HG02870 (cell line): ENCODE results near the gene MYOF.
"Not testable (repeated sequence)": the region's sequence is repeated elsewhere in the genome, so short reads cannot be mapped to it uniquely, and the experiment has no call there.

ENCODE experiments used
- ATAC-seq: cut with Tn5 transposase; IDR thresholded peaks from one replicate; pipeline ENCODE4 v1.9.1; 2021; ENCODE audit warnings: mild to moderate bottlenecking, moderate library complexity; ENCODE audit not compliant: unreplicated experiment

MYOF gene

GRCh38 chr10:93392121-93392520 is 90.0 kb downstream of the MYOF start:
- no peak for ATAC-seq

- ATAC-seq: no peak
These were observed 91.6 kb downstream of the MYOF start for GRCh38 chr10:93390306-93391090.

GRCh38 chr10:93386631-93387369 is 95.3 kb downstream of the MYOF start:
- ATAC-seq: no peak

- ATAC-seq: no peak
These were observed 96.8 kb downstream of the MYOF start for GRCh38 chr10:93385345-93385744.

- no peak for ATAC-seq
These were observed 98.1 kb downstream of the MYOF start for GRCh38 chr10:93384006-93384405.

DNA sequence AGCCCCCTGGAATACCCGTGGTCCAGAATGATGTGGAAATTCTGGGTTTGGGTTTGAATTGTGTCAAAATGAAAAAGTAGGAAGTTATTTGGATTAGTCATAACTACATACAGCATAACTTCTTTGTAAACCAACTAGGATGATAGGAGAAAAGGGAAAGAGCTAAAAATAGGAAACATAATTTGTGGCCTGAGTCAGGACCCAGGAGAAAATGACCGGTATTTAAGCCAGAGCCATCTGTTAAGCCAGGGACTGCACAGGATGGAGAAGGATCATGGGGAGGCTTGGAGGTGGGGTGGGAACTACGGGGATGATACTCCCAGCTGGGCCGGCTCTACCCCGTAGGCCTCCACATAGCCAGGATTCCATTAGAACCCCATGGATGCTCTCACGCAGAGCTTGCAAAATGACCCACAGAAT is 98.6 kb downstream of the MYOF start:
- ATAC-seq: no peak

- no peak for ATAC-seq
These were observed 102.2 kb downstream of the MYOF start for GRCh38 chr10:93379731-93380575.

GRCh38 chr10:93378997-93379730 is 103.0 kb downstream of the MYOF start:
- no peak for ATAC-seq

- no peak for ATAC-seq
These were observed 104.1 kb downstream of the MYOF start for GRCh38 chr10:93378039-93378438.

GRCh38 chr10:93376372-93377293 is 105.5 kb downstream of the MYOF start:
- peak; percentile 59 for ATAC-seq

GRCh38 chr10:93370961-93371360 is 111.2 kb downstream of the MYOF start:
- no peak for ATAC-seq

- no peak for ATAC-seq
These were observed 112.5 kb downstream of the MYOF start for GRCh38 chr10:93369588-93370164.

DNA sequence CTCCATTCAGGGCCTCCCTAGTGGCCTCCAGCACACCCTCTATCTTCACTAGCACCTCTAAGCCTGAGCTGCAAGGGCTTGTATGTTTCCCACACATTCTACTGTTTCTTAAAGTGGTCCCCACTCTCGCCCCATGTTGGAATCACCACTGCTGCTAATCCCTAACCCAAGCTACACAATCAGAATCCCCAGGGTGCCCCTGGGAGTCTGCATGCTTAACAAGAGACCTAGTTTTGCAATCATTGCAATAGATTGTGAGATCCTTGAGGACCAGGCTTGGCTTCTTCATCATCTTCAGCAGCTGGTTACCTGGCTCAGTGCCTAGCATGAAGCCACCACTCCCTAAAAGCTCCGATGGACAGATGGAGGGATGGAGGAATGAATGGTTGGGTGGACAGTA is 113.9 kb downstream of the MYOF start:
- no peak for ATAC-seq

GRCh38 chr10:93367664-93368063 is 114.5 kb downstream of the MYOF start:
- no peak for ATAC-seq

DNA sequence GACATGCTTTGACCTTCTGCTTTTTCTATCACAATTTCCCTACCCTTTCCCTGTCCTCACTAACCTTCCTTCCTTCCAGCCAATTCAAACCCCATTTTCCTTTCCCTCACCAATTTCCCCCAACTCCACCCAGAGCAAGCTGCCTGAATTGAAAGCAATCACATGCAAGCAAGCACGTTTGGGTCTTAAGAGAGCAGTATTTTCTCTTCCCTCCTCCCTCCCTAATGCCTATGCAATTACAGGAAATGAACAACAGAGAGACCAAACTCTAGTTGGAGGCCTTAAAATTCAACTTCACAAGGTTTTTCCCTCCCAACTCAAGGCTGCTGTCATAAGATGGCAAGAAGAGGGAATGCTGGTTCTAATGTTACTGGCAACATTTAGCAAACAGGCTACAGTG is 117.2 kb downstream of the MYOF start:
- ATAC-seq: no peak

GRCh38 chr10:93363891-93364648 is 118.1 kb downstream of the MYOF start:
- ATAC-seq: no peak

- not testable (repeated sequence) for ATAC-seq
These were observed 123.7 kb downstream of the MYOF start for GRCh38 chr10:93358398-93358797.

DNA sequence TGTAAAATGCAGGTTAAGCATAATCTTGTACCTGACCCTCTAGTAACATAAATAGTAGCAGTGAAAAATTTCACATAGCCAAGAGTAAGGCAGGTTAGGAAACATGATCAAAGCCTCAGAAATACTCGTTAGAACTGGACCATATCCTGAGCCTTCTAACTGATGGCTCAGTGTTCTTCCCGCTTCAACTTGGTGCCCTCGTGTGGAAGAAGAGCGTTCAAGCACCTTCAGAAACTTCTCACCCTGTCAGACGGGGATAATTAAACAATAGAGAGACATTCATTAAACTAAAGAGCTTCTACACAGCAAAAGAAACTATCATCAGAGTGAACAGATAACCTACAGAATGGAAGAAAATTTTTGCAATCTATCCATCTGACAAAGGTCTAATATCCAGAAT is 124.5 kb downstream of the MYOF start:
- no peak for ATAC-seq

GRCh38 chr10:93356516-93356915 is 125.6 kb downstream of the MYOF start:
- ATAC-seq: no peak
